IMR-90 (cell line): ENCODE data around the gene CACNA1F. TPM values are rescaled to one million over a fixed set of nuclear protein-coding genes. Genes with fewer than 3 reads are reported as not detected.
"Not testable (repeated sequence)": the region's sequence is repeated elsewhere in the genome, so short reads cannot be mapped to it uniquely, and the experiment has no call there.

ENCODE experiments used
- ATAC-seq: fragments of 200-7000 bp; cut with Tn5 transposase; 2 replicates; pipeline ENCODE4 v1.9.1; 2020; ENCODE audit warnings: low read depth, mild to moderate bottlenecking, moderate library complexity
- BruUV-seq: library from RNA; stranded (reverse); fragments of 400-500 nt; replicated peaks from 2 replicates; lab custom pipeline; 2021; lab: Mats Ljungman, UMichigan
- CTCF ChIA-PET: fragments of 300-600 bp; formaldehyde crosslinking; extraction: SDS; loops from one replicate; lab custom pipeline; 2021; ENCODE audit warnings: antibody characterized with exemption; lab: Yijun Ruan, JAX
- POLR2A ChIA-PET: fragments of 300-600 bp; sonication (Branson Sonifier 250); formaldehyde crosslinking; loops from one replicate; lab custom pipeline; 2022; ENCODE audit warnings: antibody characterized with exemption; ENCODE audit not compliant: unreplicated experiment; lab: Charles Lee
- DNase-seq: peaks from one replicate; pipeline ENCODE4 v3.0.0; 2013
- H2AFZ ChIP-seq: replicated peaks from 2 replicates; pipeline ENCODE3; 2013; ENCODE audit warnings: low read length, mild to moderate bottlenecking; ENCODE audit not compliant: poor library complexity
- H2AK5ac ChIP-seq: 2 replicates; pipeline ENCODE4 v1.6.1; 2013; ENCODE audit warnings: low read depth, low read length, inconsistent platforms
- H2AK9ac ChIP-seq: replicated peaks from 2 replicates; pipeline ENCODE3; 2013; ENCODE audit warnings: mild to moderate bottlenecking, low read depth, low read length, moderate library complexity; ENCODE audit not compliant: poor library complexity
- H2BK120ac ChIP-seq: 2 replicates; pipeline ENCODE4 v1.6.1; 2013; ENCODE audit warnings: low read depth, low read length, inconsistent platforms
- H2BK15ac ChIP-seq: 3 replicates; pipeline ENCODE4 v1.6.1; 2013; ENCODE audit warnings: low read depth, low read length, inconsistent platforms
- H2BK20ac ChIP-seq: 2 replicates; pipeline ENCODE4 v1.6.1; 2013; ENCODE audit warnings: low read depth, mild to moderate bottlenecking, inconsistent platforms, low read length, moderate library complexity
- H2BK5ac ChIP-seq: 2 replicates; pipeline ENCODE4 v1.6.1; 2013; ENCODE audit warnings: mild to moderate bottlenecking, low read depth, low read length, inconsistent platforms; ENCODE audit not compliant: poor library complexity, severe bottlenecking
- H3K14ac ChIP-seq: replicated peaks from 2 replicates; pipeline ENCODE4 v1.6.1; 2013; ENCODE audit warnings: low read depth, low read length, inconsistent platforms
- H3K18ac ChIP-seq: 2 replicates; pipeline ENCODE4 v1.6.1; 2013; ENCODE audit warnings: low read depth, low read length, control low read depth
- H3K23ac ChIP-seq: 2 replicates; pipeline ENCODE4 v1.6.1; 2013; ENCODE audit warnings: low read depth, low read length, inconsistent platforms
- H3K27ac ChIP-seq: 2 replicates; pipeline ENCODE4 v1.5.1; 2013; ENCODE audit warnings: mild to moderate bottlenecking, control low read depth, low read length; ENCODE audit not compliant: insufficient read depth
- H3K27me3 ChIP-seq: 2 replicates; pipeline ENCODE4 v1.6.1; 2013; ENCODE audit warnings: low read length; ENCODE audit not compliant: control insufficient read depth, insufficient read depth
- H3K36me3 ChIP-seq: 2 replicates; pipeline ENCODE4 v1.6.1; 2013; ENCODE audit warnings: low read length, mixed read lengths; ENCODE audit not compliant: control insufficient read depth, insufficient read depth
- H3K4ac ChIP-seq: 2 replicates; pipeline ENCODE4 v1.6.1; 2013; ENCODE audit warnings: low read depth, low read length, inconsistent platforms
- H3K4me1 ChIP-seq: 2 replicates; pipeline ENCODE4 v1.6.1; 2013; ENCODE audit warnings: low read length, mixed read lengths; ENCODE audit not compliant: control insufficient read depth, insufficient read depth
- H3K4me2 ChIP-seq: 2 replicates; pipeline ENCODE4 v1.6.1; 2013; ENCODE audit warnings: low read depth, mild to moderate bottlenecking, control low read depth, low read length, moderate library complexity
- H3K4me3 ChIP-seq: 2 replicates; pipeline ENCODE4 v1.5.1; 2013; ENCODE audit warnings: low read depth, mild to moderate bottlenecking, control low read depth, low read length, moderate library complexity; ENCODE audit not compliant: insufficient read depth
- H3K56ac ChIP-seq: 2 replicates; pipeline ENCODE4 v1.6.1; 2013; ENCODE audit warnings: low read length, inconsistent platforms; ENCODE audit not compliant: insufficient read depth; ENCODE audit errors: extremely low read depth
- H3K79me1 ChIP-seq, 2 experiments: 2 replicates each; pipeline ENCODE4 v1.6.1; 2013; ENCODE audit warnings: low read length in 2 of 2, inconsistent platforms in 1 of 2, low read depth in 1 of 2
- H3K9ac ChIP-seq: 2 replicates; pipeline ENCODE4 v1.6.1; 2013; ENCODE audit warnings: low read depth, low read length, control low read depth
- H3K9me1 ChIP-seq: 2 replicates; pipeline ENCODE4 v1.6.1; 2013; ENCODE audit warnings: low read length, inconsistent platforms; ENCODE audit not compliant: insufficient read depth
- H3K9me3 ChIP-seq: 2 replicates; pipeline ENCODE4 v1.6.1; 2013; ENCODE audit warnings: low read length; ENCODE audit not compliant: control insufficient read depth, insufficient read depth
- H4K20me1 ChIP-seq: 2 replicates; pipeline ENCODE4 v1.6.1; 2013; ENCODE audit warnings: low read length, inconsistent platforms; ENCODE audit not compliant: insufficient read depth
- H4K5ac ChIP-seq: 2 replicates; pipeline ENCODE4 v1.6.1; 2013; ENCODE audit warnings: mild to moderate bottlenecking, low read depth, low read length, control low read depth
- H4K8ac ChIP-seq, 2 experiments: 2 replicates each; pipeline ENCODE4 v1.6.1; 2013; ENCODE audit warnings: low read depth in 2 of 2, low read length in 2 of 2, control low read depth in 1 of 2, inconsistent platforms in 1 of 2
- H4K91ac ChIP-seq: 2 replicates; pipeline ENCODE4 v1.6.1; 2013; ENCODE audit warnings: low read depth, low read length, inconsistent platforms; ENCODE audit not compliant: insufficient read depth
- WGBS, 2 experiments: methylation state at CpG; one replicate each; pipeline versions ENCODE4 v1.1.5 to v1.1.7; 2013; ENCODE audit warnings: missing lambda C conversion rate in 2 of 2; ENCODE audit not compliant: insufficient read length in 1 of 2; ENCODE audit errors: extremely low coverage in 2 of 2; 5-methylcytosine and 5-hydroxymethylcytosine counted together
- dilution Hi-C: fragments of 300-500 bp; cut with HindIII; formaldehyde crosslinking; loops from one replicate; pipeline ENCODE4 v1.14.3; 2018; ENCODE audit warnings: low sequenced_read_pairs; ENCODE audit not compliant: unreplicated experiment
- in situ Hi-C: fragments of 300-500 bp; cut with MboI; formaldehyde crosslinking; loops from 3 replicates; pipeline ENCODE4 v1.14.3; 2019; ENCODE audit warnings: low sequenced_read_pairs, inconsistent platforms, mixed read lengths
- intact Hi-C: fragments of 100-400 bp; cut with micrococcal nuclease; formaldehyde crosslinking; loops from 2 replicates; pipeline ENCODE4 v1.10.0; 2022
- polyA plus RNA-seq, 3 experiments: library from polyadenylated mRNA; depleted of rRNA; stranded (reverse); fragments of >200 nt; gene quantifications; 2 replicates each; pipeline ENCODE4 v1.2.3, GENCODE V29; 2012; ENCODE audit warnings: low replicate concordance in 1 of 3
- total RNA-seq: library from RNA; depleted of rRNA; stranded (reverse); fragments of >200 nt; gene quantifications from 2 replicates; pipeline ENCODE4 v1.2.3, GENCODE V29; 2012

CACNA1F gene
- total and polyA plus RNA-seq, 2 of the 4 experiments (the other 2 are of a cell fraction) = not detected

DNA sequence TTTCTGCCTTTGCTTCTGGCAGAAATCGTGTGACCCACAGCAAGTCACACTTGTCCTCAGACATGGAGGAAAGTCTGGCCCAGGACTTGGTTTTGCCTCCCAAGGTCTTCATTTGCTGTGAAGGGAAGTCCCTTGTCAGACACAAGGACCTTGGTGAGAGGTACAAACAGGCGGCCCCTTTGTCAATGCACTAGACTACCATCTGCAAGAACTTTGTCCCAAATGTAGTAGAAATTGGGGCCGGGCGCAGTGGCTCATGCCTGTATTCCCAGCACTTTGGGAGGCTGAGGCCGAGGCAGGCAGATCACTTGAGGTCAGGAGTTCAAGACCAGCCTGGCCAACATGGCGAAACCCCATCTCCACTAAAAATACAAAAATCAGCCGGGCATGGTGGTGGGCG, 59.6 kb downstream of the CACNA1F start:
- H3K14ac ChIP-seq, H3K4me3 ChIP-seq, ATAC-seq, DNase-seq, H3K4ac ChIP-seq, H4K8ac ChIP-seq, H3K27ac ChIP-seq, dilution Hi-C loops, POLR2A ChIA-PET, H3K18ac ChIP-seq, H3K27me3 ChIP-seq, BruUV-seq, H2BK15ac ChIP-seq, intact Hi-C loops, H2BK120ac ChIP-seq, H3K4me2 ChIP-seq, H4K20me1 ChIP-seq, H2BK20ac ChIP-seq, H4K91ac ChIP-seq, H3K56ac ChIP-seq, H4K5ac ChIP-seq, H3K9me1 ChIP-seq, in situ Hi-C loops, H2AK9ac ChIP-seq, H3K4me1 ChIP-seq, H3K9me3 ChIP-seq, H2BK5ac ChIP-seq, CTCF ChIA-PET, H3K9ac ChIP-seq, H2AFZ ChIP-seq: not testable (repeated sequence)
- WGBS, 2 experiments = 40% methylated on average over 1 of the region's 8 CpGs; no CpG with 5 or more reads in 1 of the 2 experiments
- Histone ChIP-seq H3K79me1 (peaks cover 17 to 19% of the 10 kb centered on the region in 2 experiments), H3K23ac (peak overlapping the region; percentile 16), H3K36me3 (peaks cover 15% of the 10 kb centered on the region), H2AK5ac (0 out of 2 replicates have a peak overlapping the region, but pooled peaks have one; percentile 32)
